GM19328 (cell line): ENCODE data around the gene CTNNA2.

Source experiments
- ATAC-seq: cut with Tn5 transposase; IDR thresholded peaks from one replicate; pipeline ENCODE4 v1.9.1; 2021; ENCODE audit warnings: mild to moderate bottlenecking, moderate library complexity; ENCODE audit not compliant: unreplicated experiment

Gene CTNNA2

DNA sequence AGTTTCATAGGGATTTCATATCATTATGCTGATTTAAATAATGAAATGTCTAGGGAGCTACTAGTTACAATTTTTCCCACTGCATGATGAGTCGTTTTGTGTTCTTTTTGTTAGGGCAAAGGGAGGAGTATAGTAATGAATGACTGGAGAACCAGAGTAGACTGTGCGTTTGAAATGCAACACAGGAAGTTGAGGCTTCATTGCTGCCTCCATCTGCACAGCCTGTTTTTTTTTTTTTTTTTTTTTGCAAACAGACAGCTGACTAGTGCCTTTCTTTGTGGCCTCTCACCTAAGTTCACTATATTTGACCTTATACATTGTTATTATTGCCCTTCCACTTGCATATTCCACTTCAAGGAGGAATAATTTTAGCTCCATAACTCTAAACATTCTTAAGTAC lies 1078.4 kb downstream of the CTNNA2 start:
- ATAC-seq, result no peak

DNA sequence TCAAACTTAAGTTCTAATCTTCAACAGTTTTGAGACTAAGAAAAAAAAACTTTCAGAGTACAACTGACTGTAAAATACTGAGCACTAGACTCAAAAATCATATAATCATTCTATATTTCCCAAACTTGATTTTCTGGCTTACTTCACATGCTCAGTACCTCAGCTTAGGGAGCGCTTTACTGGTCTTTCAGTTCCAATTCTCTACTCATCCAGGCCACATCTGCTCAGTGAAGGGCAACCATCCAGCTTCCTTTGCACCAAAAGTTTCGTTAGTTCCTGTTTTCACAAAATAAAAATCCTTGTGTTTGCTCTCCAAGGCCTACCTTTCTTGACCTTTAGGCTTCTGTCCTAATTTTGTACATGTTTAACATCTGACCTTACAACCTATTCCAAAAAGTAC lies 1079.3 kb downstream of the CTNNA2 start:
- no peak for ATAC-seq

DNA sequence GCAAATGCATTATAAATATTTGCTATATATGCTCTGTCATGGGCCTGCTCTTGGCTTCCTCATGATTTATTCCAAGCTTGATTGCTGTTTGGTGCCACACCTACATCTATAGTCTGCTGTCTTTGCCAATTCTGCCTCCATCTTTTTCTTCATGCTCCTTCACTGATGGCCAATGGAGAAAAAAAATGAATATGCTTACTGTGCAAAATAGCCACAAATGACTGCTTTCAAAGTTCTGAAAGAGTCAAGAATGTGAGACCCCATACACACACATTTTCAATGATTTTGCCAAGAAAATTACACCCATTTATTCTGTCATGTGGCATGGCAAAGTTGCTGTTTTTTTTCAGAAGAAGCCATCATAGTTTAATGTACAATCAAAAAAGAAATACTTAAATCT lies 1097.3 kb downstream of the CTNNA2 start:
- no peak for ATAC-seq

DNA sequence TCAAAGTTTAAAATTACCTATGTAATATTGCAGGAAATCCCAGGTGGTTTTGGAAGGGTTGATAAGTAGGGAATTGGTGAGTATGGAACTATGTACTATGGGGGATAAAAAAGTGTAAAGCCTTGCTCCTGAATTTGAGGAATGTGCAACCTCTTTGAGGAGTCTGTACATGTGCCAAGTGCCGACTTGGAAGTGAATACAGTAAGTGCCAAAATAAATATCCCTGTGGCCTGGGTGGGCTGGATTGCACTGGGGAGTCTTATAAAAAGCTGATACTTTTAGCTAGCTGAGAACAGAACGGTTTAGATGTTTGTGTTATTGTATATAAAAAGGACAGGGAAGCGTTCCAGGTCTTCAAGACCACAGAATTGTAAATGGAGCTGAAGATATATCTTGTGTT lies 1108.8 kb downstream of the CTNNA2 start:
- no peak for ATAC-seq

DNA sequence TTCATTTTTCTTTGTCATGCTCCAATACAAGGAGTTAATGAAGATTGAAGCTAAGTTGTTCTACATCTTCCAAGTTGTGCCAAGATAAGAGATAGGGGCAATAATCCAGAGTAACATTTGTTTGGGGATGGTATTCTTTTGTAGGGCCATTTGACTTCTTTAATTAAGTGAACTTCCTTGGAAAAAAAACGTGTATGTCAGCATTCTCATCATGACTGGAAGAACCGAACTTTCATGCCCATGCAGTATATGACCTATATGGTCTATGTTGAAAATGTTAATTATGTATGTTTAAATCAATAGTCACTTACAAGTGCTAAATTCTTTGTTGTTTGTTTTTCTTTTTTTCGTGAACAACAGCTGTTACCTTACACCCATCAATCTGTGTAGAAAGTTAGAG lies 1111.2 kb downstream of the CTNNA2 start:
- no peak for ATAC-seq

DNA sequence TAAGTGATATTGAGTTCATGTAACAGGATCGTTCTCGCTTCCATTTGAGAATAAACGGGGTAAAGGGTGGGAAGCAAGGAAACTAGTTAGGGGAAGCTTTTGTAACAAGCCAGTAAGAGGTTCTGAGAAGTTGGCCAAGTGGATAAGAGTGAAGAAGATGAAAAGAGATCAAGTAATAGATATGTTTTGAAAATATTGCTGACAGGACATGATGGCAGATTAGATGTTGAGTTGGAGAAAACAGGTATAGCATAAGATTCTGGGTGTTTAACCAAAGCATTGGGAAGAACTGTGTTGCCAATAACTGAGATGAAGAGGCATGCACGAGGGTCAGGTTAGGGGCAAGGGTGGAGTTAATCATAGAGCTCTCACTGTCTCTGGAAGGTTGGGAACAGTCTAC lies 1121.7 kb downstream of the CTNNA2 start:
- no peak for ATAC-seq

DNA sequence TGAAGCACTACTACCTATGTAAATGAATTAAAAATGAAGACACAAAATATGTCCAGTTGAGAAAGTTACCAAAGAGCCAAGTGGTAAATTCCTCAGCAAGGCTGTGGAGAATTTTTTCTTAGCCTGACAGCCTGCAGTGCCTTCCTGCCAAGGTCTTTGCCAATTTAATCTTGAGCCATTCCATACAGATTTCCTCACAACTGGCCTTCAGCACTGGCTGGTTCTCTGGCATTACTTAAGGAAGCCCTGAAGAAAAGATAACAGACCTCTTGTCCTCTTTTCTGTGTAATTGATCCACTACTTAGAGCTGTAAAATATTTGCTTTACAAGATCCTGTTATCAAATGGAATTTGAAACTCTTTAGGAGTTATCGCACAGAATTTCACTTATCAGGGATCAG lies 1125.9 kb downstream of the CTNNA2 start:
- ATAC-seq, result no peak

DNA sequence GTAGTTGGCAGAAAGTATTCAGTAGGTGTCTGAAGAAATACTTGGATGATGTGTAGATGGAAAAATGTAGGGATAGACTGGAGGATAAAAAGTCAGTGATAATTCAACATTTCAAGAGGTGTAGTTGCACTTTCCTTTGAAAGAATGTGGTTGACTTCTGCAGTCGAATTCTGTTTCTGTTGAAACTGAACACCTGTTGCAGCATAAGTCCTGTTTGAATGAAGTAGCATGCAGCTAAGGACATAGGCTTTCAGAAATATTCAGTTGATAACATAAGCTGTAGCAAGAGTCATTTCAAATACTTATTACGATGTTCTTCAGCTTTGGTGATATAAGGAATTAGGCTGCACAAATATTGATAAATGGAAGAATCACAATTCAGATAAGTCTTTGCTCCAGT lies 1129.6 kb downstream of the CTNNA2 start:
- no peak for ATAC-seq

DNA sequence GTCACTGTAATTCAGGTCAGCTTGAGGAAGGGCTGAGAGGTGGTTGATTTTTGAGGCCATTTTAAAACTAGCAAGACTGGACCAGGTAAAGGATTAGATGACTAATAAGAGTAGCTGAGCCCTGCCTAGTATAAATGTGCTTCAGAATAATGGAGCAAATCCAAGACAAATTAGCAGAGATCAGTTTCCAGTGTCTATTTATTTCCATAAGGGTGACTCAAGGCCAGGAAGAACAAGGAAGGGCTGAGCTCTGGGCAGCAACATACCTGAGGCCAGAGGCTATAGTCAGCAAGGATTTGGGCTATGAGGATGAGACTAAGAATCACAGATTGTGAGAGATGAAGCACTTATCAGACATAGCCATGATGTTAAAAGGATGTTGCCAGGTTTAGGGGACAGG lies 1130.7 kb downstream of the CTNNA2 start:
- no peak for ATAC-seq

DNA sequence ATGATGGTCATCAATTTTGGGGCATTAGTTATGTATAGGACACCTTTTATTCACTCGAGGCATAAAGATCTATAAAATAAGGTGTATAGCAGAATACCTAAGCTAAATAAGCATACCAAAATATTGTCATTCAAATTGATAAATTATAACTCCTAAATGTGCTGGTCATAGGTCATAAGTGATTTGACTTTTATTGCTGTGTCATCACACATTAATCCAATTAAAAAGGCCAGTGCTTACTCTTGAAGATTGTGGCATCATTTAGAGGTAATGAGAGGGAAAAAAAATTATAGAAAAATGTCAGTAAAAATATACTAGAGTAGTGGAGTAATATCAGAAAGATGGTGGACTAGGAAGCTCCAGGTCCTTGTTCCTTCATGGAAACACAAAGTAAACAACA lies 1138.6 kb downstream of the CTNNA2 start:
- ATAC-seq, result no peak

DNA sequence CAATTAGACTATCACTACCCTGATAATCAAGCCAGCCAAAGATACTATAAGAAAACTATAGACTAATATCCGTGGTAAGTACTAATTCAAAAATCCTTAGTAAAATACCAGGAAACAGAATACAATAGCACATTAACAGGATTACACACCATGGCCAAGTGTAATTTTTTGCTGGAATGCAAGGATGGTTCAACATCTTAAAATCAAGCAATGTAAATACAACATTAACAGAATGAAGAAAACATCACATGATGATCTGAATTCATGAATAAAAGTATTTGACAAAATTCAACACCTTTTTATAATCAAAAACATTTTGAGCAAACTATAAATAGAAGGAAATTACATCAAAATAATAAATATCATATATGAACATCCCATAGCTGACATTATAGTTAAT lies 1142.4 kb downstream of the CTNNA2 start:
- no peak for ATAC-seq

DNA sequence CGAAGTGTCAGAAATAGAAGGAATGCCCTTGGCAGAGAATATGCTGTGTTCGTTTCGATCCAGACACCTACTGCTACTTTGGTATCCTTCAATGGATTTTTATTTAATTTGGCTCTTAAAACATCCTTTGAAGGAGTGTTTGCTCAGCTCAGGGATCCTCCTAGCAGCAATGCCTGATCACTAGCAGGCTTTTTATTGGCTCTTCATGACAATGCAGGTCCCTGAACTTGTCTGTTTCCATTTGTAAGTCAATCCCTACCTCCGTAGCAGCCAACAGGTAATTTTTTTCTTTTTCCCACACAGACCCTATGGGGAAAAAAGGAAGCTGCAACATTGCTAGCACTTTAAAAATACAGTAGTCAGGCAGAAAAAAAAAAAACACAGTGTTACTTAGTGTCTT lies 1157.9 kb downstream of the CTNNA2 start:
- ATAC-seq, result no peak

DNA sequence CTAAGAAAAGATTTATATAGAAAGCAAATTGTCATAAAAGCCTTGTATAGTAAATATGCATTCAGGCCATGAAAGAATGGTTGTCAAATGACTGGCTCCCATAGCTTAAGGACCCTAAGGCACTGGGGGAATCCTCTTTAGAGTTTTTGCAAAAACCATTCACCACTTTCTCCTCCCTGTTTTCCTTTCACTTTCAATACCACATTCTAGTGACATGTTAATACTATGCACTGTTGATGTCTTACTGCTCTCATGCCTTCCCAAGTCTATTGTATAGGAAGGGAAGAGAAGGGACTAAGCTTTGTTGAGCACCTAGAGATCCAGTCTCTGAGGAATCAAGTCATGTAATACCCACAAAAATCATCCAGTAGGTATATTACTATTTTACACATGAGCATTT lies 1174.7 kb downstream of the CTNNA2 start:
- ATAC-seq, result no peak

DNA sequence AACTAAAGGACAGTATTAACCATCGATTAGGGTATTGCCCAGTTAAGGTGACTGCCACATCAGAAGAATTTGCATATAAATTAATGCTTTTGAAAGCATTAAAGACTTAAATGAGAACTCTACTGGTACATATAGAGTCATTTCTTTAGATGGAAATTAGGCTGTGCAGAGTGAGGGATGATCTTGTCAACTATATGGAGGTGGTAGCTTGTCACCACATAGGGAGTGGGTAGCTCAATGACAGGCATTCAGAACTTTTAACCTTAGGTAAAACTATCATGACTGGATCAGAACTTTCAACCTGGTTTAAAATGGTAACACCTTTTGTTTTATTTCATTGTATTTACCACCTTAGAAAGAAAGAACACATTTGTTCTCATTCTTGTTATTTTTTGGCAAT lies 1176.3 kb downstream of the CTNNA2 start:
- ATAC-seq, result no peak
